Eye (tissue), 1 donor: ENCODE measurements around the gene NCEH1.
"Not testable (repeated sequence)": the region's sequence is repeated elsewhere in the genome, so short reads cannot be mapped to it uniquely, and the experiment has no call there.

ENCODE experiments used
- DNase-seq: peaks from one replicate; pipeline ENCODE4 v3.0.0-alpha.2; 2015

NCEH1 gene

GRCh38 chr3:172707030-172707429, 3.8 kb downstream of the NCEH1 start:
- no peak for DNase-seq

GRCh38 chr3:172705170-172705569, 5.7 kb downstream of the NCEH1 start:
- DNase-seq, result no peak

- DNase-seq, result no peak
These were observed 6.9 kb downstream of the NCEH1 start for GRCh38 chr3:172704001-172704400.

GRCh38 chr3:172702731-172703130, 8.1 kb downstream of the NCEH1 start:
- DNase-seq, result not testable (repeated sequence)

GRCh38 chr3:172702256-172702655, 8.6 kb downstream of the NCEH1 start:
- no peak for DNase-seq

- no peak for DNase-seq
These were observed 9.1 kb downstream of the NCEH1 start for GRCh38 chr3:172701751-172702150.

- DNase-seq, result no peak
These were observed 9.9 kb downstream of the NCEH1 start for GRCh38 chr3:172700936-172701455.

- DNase-seq, result no peak
These were observed 10.6 kb downstream of the NCEH1 start for GRCh38 chr3:172700256-172700655.

- DNase-seq, result no peak
These were observed 11.8 kb downstream of the NCEH1 start for GRCh38 chr3:172699031-172699430.

- no peak for DNase-seq
These were observed 12.2 kb downstream of the NCEH1 start for GRCh38 chr3:172698631-172699030.

- no peak for DNase-seq
These were observed 13.3 kb downstream of the NCEH1 start for GRCh38 chr3:172697558-172697957.

- no peak for DNase-seq
These were observed 14.5 kb downstream of the NCEH1 start for GRCh38 chr3:172696357-172696756.

GRCh38 chr3:172694573-172695246, 16.2 kb downstream of the NCEH1 start:
- no peak for DNase-seq

- DNase-seq, result no peak
These were observed 18.0 kb downstream of the NCEH1 start for GRCh38 chr3:172692751-172693338.

- DNase-seq, result no peak
These were observed 19.9 kb downstream of the NCEH1 start for GRCh38 chr3:172690936-172691335.

- no peak for DNase-seq
These were observed 22.3 kb downstream of the NCEH1 start for GRCh38 chr3:172688588-172688987.

- no peak for DNase-seq
These were observed 23.4 kb downstream of the NCEH1 start for GRCh38 chr3:172687501-172687900.

- no peak for DNase-seq
These were observed 25.3 kb downstream of the NCEH1 start for GRCh38 chr3:172685331-172686214.

- DNase-seq, result no peak
These were observed 30.2 kb downstream of the NCEH1 start for GRCh38 chr3:172680684-172681083.

- no peak for DNase-seq
These were observed 31.3 kb downstream of the NCEH1 start for GRCh38 chr3:172679599-172679998.

- DNase-seq, result peak; percentile 16
These were observed 32.8 kb downstream of the NCEH1 start for GRCh38 chr3:172678068-172678467.

GRCh38 chr3:172676196-172676922, 34.5 kb downstream of the NCEH1 start:
- DNase-seq, result no peak
